Measurements from ENCODE around the gene CATSPERE.
"Not testable (repeated sequence)": the region's sequence is repeated elsewhere in the genome, so short reads cannot be mapped to it uniquely, and the experiment has no call there.

The CATSPERE gene

GRCh38 chr1:244665771-244666217, 204.7 kb downstream of the CATSPERE start:
- no peak for DNase-seq (ENCODE audit: low read depth)

GRCh38 chr1:244666672-244667418, 205.8 kb downstream of the CATSPERE start:
- DNase-seq (ENCODE audit: low read depth) = not testable (repeated sequence)

GRCh38 chr1:244667797-244668196, 206.7 kb downstream of the CATSPERE start:
- DNase-seq (ENCODE audit: low read depth) = no peak

- no peak for DNase-seq (ENCODE audit: low read depth)
These were observed 212.0 kb downstream of the CATSPERE start for GRCh38 chr1:244672946-244673682.

- DNase-seq (ENCODE audit: low read depth) = no peak
These were observed 213.4 kb downstream of the CATSPERE start for GRCh38 chr1:244674446-244674845.

- no peak for DNase-seq (ENCODE audit: low read depth)
These were observed 214.1 kb downstream of the CATSPERE start for GRCh38 chr1:244675167-244675566.

- DNase-seq (ENCODE audit: low read depth) = no peak
These were observed 217.6 kb downstream of the CATSPERE start for GRCh38 chr1:244678697-244679096.

DNA sequence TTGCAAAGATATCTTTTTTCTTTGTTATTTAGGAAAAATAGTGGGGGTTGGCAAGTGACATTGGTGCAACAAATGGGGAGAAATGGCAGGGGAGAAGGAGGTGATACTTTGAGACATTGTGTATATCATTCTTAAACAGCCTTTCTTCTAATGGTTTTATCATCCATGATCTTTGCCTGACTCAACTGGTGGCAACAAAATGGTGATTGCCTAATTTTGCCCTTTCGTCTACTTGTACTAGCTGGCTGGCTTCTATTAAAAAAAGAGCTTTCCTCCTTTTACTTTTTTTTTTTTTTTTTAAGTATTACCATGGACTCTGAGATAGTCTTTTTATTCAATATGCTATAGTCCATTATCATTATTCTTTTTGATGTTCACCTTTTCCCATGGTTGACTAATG, 219.6 kb downstream of the CATSPERE start:
- DNase-seq (ENCODE audit: low read depth) = no peak

- DNase-seq (ENCODE audit: low read depth) = not testable (repeated sequence)
These were observed 221.0 kb downstream of the CATSPERE start for GRCh38 chr1:244682087-244682486.
